ENCODE data around the gene IER3.
"Not testable (repeated sequence)": the region's sequence is repeated elsewhere in the genome, so short reads cannot be mapped to it uniquely, and the experiment has no call there.

The IER3 gene

DNA sequence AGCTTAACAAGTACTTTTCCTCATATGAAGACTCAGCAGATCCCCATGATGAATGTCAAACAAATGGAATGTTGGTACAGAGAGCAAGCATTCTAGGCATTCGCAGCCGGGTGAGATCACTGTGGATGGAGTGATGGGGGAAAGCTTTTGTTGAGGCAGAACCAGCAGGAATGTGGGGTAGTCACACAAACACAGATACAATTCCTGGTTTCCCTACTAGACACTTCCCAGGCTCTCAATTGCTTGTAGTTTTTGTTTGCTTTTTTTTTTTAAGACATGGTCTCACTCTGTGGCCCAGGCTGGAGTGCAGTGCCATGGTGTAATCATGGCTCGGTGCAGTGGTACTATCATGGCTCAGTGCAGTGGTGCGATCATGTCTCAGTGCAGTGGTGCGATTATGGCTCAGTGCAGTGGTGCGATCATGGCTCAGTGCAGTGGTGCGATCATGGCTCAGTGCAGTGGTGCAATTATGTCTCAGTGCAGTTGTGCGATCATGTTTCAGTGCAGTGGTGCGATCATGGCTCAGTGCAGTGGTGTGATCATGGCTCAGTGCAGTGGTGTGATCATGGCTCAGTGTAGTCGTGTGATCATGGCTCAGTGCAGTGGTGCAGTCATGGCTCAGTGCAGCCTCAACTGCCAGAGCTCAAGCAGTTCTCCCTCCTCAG is 15.4 kb upstream of the IER3 start:
- Histone ChIP-seq H3K4me1 (ENCODE audit: low read length) (no peaks in the 10 kb centered on the region), H3K4me3 (ENCODE audit: low read length) (no peak overlapping the region), H3K9me2 (replicated peaks; ENCODE audit: insufficient read depth, low read length) (no peaks in the 10 kb centered on the region), H3K79me2 (ENCODE audit: low read length) (no peaks in the 10 kb centered on the region), H3K36me3 (replicated peaks; ENCODE audit: insufficient read depth, low read length) (no peaks in the 10 kb centered on the region), H3K27me3 (replicated peaks; ENCODE audit: insufficient read depth, low read length) (peaks cover 10% of the 10 kb centered on the region), H3F3A (ENCODE audit: insufficient read depth, low read length) (no peaks in the 10 kb centered on the region), H2AFZ (ENCODE audit: low read length) (no peak overlapping the region), H3K4me2 (ENCODE audit: low read depth, low read length) (no peak overlapping the region), H3K9ac (ENCODE audit: low read length) (no peak overlapping the region), H3K27ac (ENCODE audit: low read length) (no peak overlapping the region), H4K20me1 (ENCODE audit: insufficient read depth, low read length) (no peaks in the 10 kb centered on the region), H3K9me3 (replicated peaks; ENCODE audit: insufficient read depth, low read length) (no peaks in the 10 kb centered on the region)
- no peak for DNase-seq
- TF ChIP-seq, protein P1, sequence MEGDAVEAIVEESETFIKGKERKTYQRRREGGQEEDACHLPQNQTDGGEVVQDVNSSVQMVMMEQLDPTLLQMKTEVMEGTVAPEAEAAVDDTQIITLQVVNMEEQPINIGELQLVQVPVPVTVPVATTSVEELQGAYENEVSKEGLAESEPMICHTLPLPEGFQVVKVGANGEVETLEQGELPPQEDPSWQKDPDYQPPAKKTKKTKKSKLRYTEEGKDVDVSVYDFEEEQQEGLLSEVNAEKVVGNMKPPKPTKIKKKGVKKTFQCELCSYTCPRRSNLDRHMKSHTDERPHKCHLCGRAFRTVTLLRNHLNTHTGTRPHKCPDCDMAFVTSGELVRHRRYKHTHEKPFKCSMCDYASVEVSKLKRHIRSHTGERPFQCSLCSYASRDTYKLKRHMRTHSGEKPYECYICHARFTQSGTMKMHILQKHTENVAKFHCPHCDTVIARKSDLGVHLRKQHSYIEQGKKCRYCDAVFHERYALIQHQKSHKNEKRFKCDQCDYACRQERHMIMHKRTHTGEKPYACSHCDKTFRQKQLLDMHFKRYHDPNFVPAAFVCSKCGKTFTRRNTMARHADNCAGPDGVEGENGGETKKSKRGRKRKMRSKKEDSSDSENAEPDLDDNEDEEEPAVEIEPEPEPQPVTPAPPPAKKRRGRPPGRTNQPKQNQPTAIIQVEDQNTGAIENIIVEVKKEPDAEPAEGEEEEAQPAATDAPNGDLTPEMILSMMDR (IDR thresholded peaks at IDR 0.05; ENCODE audit: low read length) = no peak
- no peak for TF ChIP-seq EZH2phosphoT487 (IDR thresholded peaks at IDR 0.05; ENCODE audit: low read length)
- no peak for TF ChIP-seq EZH2 (optimal IDR thresholded peaks at IDR 0.05; ENCODE audit: low read depth, low read length)

DNA sequence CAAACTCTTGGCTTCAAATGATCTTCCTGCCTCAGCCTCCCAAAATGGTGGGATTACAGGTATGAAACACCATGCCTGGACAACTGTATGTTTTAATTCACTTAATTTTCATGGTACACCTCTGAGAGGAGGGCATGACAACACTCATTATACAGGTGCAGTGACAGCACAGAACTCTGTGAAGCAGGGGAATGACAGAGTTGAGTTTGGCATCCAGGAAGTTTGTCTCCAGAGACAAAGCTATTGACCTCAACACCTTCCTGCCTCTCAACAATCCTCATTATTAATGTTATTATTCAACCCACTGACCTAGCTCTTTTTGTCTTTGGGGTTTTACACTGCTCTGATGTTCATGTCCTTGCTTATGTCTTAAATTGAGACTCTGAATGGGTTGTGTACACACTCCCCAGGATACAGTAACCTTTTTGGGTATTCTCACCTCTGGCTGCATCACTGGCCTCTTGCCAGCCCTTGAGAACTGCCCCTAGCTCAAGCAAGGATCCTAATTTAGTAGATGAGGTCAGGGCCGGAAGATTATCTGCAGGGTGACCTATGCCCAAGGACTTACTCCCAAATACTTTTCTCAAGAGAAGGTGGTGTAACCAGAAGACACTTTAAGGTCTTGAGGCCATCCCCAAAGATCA is 13.0 kb upstream of the IER3 start:
- H3K4me2 ChIP-seq (ENCODE audit: low read depth, low read length) = no peak overlapping the region

DNA sequence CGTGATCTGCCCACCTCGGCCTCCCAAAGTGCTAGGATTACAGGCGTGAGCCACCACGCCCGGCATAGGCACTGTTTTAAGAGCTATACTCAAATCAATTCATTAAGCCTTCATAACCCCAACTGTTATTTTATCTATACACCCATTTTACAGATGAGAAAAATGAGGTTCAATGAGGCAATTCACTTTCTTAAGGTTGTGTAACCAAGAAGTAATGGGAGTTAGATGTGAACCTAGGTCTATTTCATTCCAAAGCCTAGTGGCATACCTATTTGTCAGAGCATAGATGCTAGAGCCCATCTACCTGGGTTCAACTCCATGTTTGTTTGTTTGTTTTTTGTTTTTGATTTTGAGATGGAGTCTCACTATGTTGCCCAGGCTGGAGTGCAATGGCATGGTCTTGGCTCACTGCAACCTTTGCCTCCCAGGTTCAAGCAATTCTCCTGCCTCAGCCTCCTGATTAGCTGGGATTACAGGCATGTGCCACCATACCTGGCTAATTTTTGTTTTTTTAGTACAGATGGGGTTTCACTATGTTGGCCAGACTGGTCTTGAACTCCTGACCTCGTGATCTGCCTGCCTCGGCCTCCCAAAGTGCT is 12.2 kb upstream of the IER3 start:
- not testable (repeated sequence) for H3K36me3 ChIP-seq (replicated peaks; ENCODE audit: insufficient read depth, low read length); H3K27me3 ChIP-seq (replicated peaks; ENCODE audit: insufficient read depth, low read length); H3K79me2 ChIP-seq (ENCODE audit: low read length); H2AFZ ChIP-seq (ENCODE audit: low read length); DNase-seq; H3K9me3 ChIP-seq (replicated peaks; ENCODE audit: insufficient read depth, low read length); H3K9ac ChIP-seq (ENCODE audit: low read length); H3K4me3 ChIP-seq (ENCODE audit: low read length); H3K4me2 ChIP-seq (ENCODE audit: low read depth, low read length); H3K4me1 ChIP-seq (ENCODE audit: low read length); H3K9me2 ChIP-seq (replicated peaks; ENCODE audit: insufficient read depth, low read length); H4K20me1 ChIP-seq (ENCODE audit: insufficient read depth, low read length); H3F3A ChIP-seq (ENCODE audit: insufficient read depth, low read length); H3K27ac ChIP-seq (ENCODE audit: low read length)

More for the DNA sequence above, 13.0 kb upstream of the IER3 start:
- no peak overlapping the region for H3K27ac ChIP-seq (ENCODE audit: low read length)
- DNase-seq = no peak
- no peaks in the 10 kb centered on the region for H3K4me1 ChIP-seq (ENCODE audit: low read length)
- H3K27me3 ChIP-seq (replicated peaks; ENCODE audit: insufficient read depth, low read length) = peaks cover 4% of the 10 kb centered on the region; the same call in 1 of the 2 replicates
- TF ChIP-seq EZH2 (optimal IDR thresholded peaks at IDR 0.05; ENCODE audit: low read depth, low read length) (no peak), EZH2phosphoT487 (IDR thresholded peaks at IDR 0.05; ENCODE audit: low read length) (no peak)
- TF ChIP-seq, protein P1 (IDR thresholded peaks at IDR 0.05; ENCODE audit: low read length) = no peak
- H3K9me2 ChIP-seq (replicated peaks; ENCODE audit: insufficient read depth, low read length) = no peaks in the 10 kb centered on the region
- H3K36me3 ChIP-seq (replicated peaks; ENCODE audit: insufficient read depth, low read length) = no peaks in the 10 kb centered on the region
- H3K4me3 ChIP-seq (ENCODE audit: low read length) = no peak overlapping the region
- H2AFZ ChIP-seq (ENCODE audit: low read length) = no peak overlapping the region
- no peaks in the 10 kb centered on the region for H4K20me1 ChIP-seq (ENCODE audit: insufficient read depth, low read length)
- no peak overlapping the region for H3K9ac ChIP-seq (ENCODE audit: low read length)
- no peaks in the 10 kb centered on the region for H3K79me2 ChIP-seq (ENCODE audit: low read length)
- no peaks in the 10 kb centered on the region for H3K9me3 ChIP-seq (replicated peaks; ENCODE audit: insufficient read depth, low read length)
- no peaks in the 10 kb centered on the region for H3F3A ChIP-seq (ENCODE audit: insufficient read depth, low read length)

DNA sequence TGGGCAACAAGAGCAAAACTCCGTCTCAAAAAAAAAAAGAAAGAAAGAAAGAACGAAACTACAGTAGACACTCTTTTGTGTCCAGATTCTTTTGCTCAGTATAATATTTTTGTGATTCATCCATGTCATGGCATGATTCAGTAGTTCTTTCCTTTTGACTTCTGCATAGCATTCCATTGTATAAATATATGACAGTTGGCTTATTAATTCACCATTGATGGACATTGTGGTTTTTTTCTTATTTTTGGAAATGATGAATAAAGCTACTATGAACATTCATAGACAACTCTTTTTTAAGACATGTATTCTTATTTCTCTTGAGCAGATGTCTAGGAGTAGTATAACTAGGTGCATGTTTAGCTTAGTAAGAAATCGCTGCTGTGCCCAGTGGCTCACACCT is 10.3 kb upstream of the IER3 start:
- TF ChIP-seq, protein P1 (IDR thresholded peaks at IDR 0.05; ENCODE audit: low read length) = no peak
- Histone ChIP-seq H3K27me3 (replicated peaks; ENCODE audit: insufficient read depth, low read length) (no peaks in the 10 kb centered on the region; the same call in 1 of the 2 replicates), H3F3A (ENCODE audit: insufficient read depth, low read length) (no peaks in the 10 kb centered on the region), H2AFZ (ENCODE audit: low read length) (no peak overlapping the region), H3K9ac (ENCODE audit: low read length) (no peak overlapping the region), H4K20me1 (ENCODE audit: insufficient read depth, low read length) (no peaks in the 10 kb centered on the region), H3K9me2 (replicated peaks; ENCODE audit: insufficient read depth, low read length) (no peaks in the 10 kb centered on the region), H3K4me1 (ENCODE audit: low read length) (no peaks in the 10 kb centered on the region), H3K4me3 (ENCODE audit: low read length) (no peak overlapping the region), H3K36me3 (replicated peaks; ENCODE audit: insufficient read depth, low read length) (no peaks in the 10 kb centered on the region), H3K4me2 (ENCODE audit: low read depth, low read length) (no peak overlapping the region), H3K79me2 (ENCODE audit: low read length) (no peaks in the 10 kb centered on the region), H3K27ac (ENCODE audit: low read length) (no peak overlapping the region), H3K9me3 (replicated peaks; ENCODE audit: insufficient read depth, low read length) (no peaks in the 10 kb centered on the region)
- DNase-seq = no peak
